Measurements from ENCODE around the gene TRAPPC6A.

The TRAPPC6A gene

GRCh38 chr19:45163156-45163555, 14.9 kb downstream of the TRAPPC6A start:
- CTCF ChIA-PET: no interaction called here
- POLR2A ChIA-PET: no interaction called here

GRCh38 chr19:45162608-45163143, 15.4 kb downstream of the TRAPPC6A start:
- no peak for TF ChIP-seq NFRKB (IDR thresholded peaks at IDR 0.05)
- ChIA-PET CTCF (interaction anchor here (1.0 kb wide), 1 partner anchor 25 kb away, joined by 3 read pairs; no protein-coding TSS in a partner anchor), POLR2A (no interaction called here)
- no peak for DNase-seq (ENCODE audit: extremely low spot score)

More at GRCh38 chr19:45163156-45163555, 14.9 kb downstream of the TRAPPC6A start:
- TF ChIP-seq SP1 (IDR thresholded peaks at IDR 0.05) (no peak), NFRKB (IDR thresholded peaks at IDR 0.05) (no peak), ZNF384 (IDR thresholded peaks at IDR 0.05) (no peak)
- no peak for DNase-seq (ENCODE audit: extremely low spot score)

GRCh38 chr19:45161738-45162607, 16.1 kb downstream of the TRAPPC6A start:
- POLR2A ChIA-PET: no interaction called here
- TF ChIP-seq CTBP1 (IDR thresholded peaks at IDR 0.05; ENCODE audit: borderline replicate concordance) (no peak), SUZ12 (IDR thresholded peaks at IDR 0.05) (no peak), TARDBP (IDR thresholded peaks at IDR 0.05) (no peak), SP1 (IDR thresholded peaks at IDR 0.05) (no peak), FOXA1 (IDR thresholded peaks at IDR 0.05) (no peak), BHLHE40 (IDR thresholded peaks at IDR 0.05; ENCODE audit: borderline replicate concordance) (no peak), ARNT (IDR thresholded peaks at IDR 0.05) (no peak), FOXK2 (IDR thresholded peaks at IDR 0.05) (no peak), ZNF384 (IDR thresholded peaks at IDR 0.05) (no peak), NFRKB (IDR thresholded peaks at IDR 0.05) (no peak), HDGF (IDR thresholded peaks at IDR 0.05; ENCODE audit: borderline replicate concordance) (no peak), LEF1 (IDR thresholded peaks at IDR 0.05; ENCODE audit: borderline replicate concordance) (no peak), PKNOX1 (IDR thresholded peaks at IDR 0.05) (no peak), L3MBTL2 (conservative IDR thresholded peaks at IDR 0.05) (no peak), FOXM1 (IDR thresholded peaks at IDR 0.05; ENCODE audit: borderline replicate concordance) (no peak), ELF4 (IDR thresholded peaks at IDR 0.05) (no peak)
- CTCF ChIA-PET: interaction anchor here (1.0 kb wide), 1 partner anchor 26 kb away, joined by 3 read pairs; no protein-coding TSS in a partner anchor
- peak; percentile 51 for DNase-seq (ENCODE audit: extremely low spot score)

GRCh38 chr19:45160870-45161737, 16.9 kb downstream of the TRAPPC6A start, which contains the start of gene NKPD1:
NKPD1 (minus strand) TSS chr19:45160982; CDS start chr19:45160150, 832 bp downstream.
- CTCF ChIA-PET: no interaction called here
- no peak for TF ChIP-seq FOXK2 (IDR thresholded peaks at IDR 0.05)
- TF ChIP-seq PKNOX1 (IDR thresholded peaks at IDR 0.05): no peak
- no peak for TF ChIP-seq SP1 (IDR thresholded peaks at IDR 0.05)
- no peak for TF ChIP-seq ZNF384 (IDR thresholded peaks at IDR 0.05)
- TF ChIP-seq HDGF (IDR thresholded peaks at IDR 0.05; ENCODE audit: borderline replicate concordance): no peak
- TF ChIP-seq TARDBP (IDR thresholded peaks at IDR 0.05): no peak
- TF ChIP-seq LEF1 (IDR thresholded peaks at IDR 0.05; ENCODE audit: borderline replicate concordance): no peak
- TF ChIP-seq ARNT (IDR thresholded peaks at IDR 0.05): no peak
- no peak for TF ChIP-seq SUZ12 (IDR thresholded peaks at IDR 0.05)
- no peak for TF ChIP-seq FOXM1 (IDR thresholded peaks at IDR 0.05; ENCODE audit: borderline replicate concordance)
- no peak for TF ChIP-seq CTBP1 (IDR thresholded peaks at IDR 0.05; ENCODE audit: borderline replicate concordance)
- TF ChIP-seq FOXA1 (IDR thresholded peaks at IDR 0.05): no peak
- TF ChIP-seq BHLHE40 (IDR thresholded peaks at IDR 0.05; ENCODE audit: borderline replicate concordance): no peak
- TF ChIP-seq L3MBTL2 (conservative IDR thresholded peaks at IDR 0.05): no peak
- TF ChIP-seq ELF4 (IDR thresholded peaks at IDR 0.05): no peak
- TF ChIP-seq NFRKB (IDR thresholded peaks at IDR 0.05): no peak
- POLR2A ChIA-PET: no interaction called here
- no peak for DNase-seq (ENCODE audit: extremely low spot score)

- TF ChIP-seq FOXK2 (IDR thresholded peaks at IDR 0.05) (no peak), NFRKB (IDR thresholded peaks at IDR 0.05) (no peak), L3MBTL2 (conservative IDR thresholded peaks at IDR 0.05) (no peak), FOXM1 (IDR thresholded peaks at IDR 0.05; ENCODE audit: borderline replicate concordance) (no peak), PKNOX1 (IDR thresholded peaks at IDR 0.05) (no peak), ELF4 (IDR thresholded peaks at IDR 0.05) (no peak), TARDBP (IDR thresholded peaks at IDR 0.05) (no peak), SP1 (IDR thresholded peaks at IDR 0.05) (no peak), LEF1 (IDR thresholded peaks at IDR 0.05; ENCODE audit: borderline replicate concordance) (no peak), FOXA1 (IDR thresholded peaks at IDR 0.05) (no peak), ZNF384 (IDR thresholded peaks at IDR 0.05) (no peak), ARNT (IDR thresholded peaks at IDR 0.05) (no peak), HDGF (IDR thresholded peaks at IDR 0.05; ENCODE audit: borderline replicate concordance) (no peak), CTBP1 (IDR thresholded peaks at IDR 0.05; ENCODE audit: borderline replicate concordance) (no peak), SUZ12 (IDR thresholded peaks at IDR 0.05) (no peak), BHLHE40 (IDR thresholded peaks at IDR 0.05; ENCODE audit: borderline replicate concordance) (no peak)
These were observed 18.1 kb downstream of the TRAPPC6A start for GRCh38 chr19:45159971-45160324.

More at GRCh38 chr19:45159971-45160324, 18.1 kb downstream of the TRAPPC6A start:
- no peak for DNase-seq (ENCODE audit: extremely low spot score)
- POLR2A ChIA-PET: no interaction called here
- CTCF ChIA-PET: no interaction called here
